ENCODE data around the gene SPG21. TPM values are rescaled to one million over a fixed set of nuclear protein-coding genes. Genes with fewer than 3 reads are reported as not detected.

Gene SPG21
- total RNA-seq, 1 experiment from 2014 or later, result 66.6 TPM

DNA sequence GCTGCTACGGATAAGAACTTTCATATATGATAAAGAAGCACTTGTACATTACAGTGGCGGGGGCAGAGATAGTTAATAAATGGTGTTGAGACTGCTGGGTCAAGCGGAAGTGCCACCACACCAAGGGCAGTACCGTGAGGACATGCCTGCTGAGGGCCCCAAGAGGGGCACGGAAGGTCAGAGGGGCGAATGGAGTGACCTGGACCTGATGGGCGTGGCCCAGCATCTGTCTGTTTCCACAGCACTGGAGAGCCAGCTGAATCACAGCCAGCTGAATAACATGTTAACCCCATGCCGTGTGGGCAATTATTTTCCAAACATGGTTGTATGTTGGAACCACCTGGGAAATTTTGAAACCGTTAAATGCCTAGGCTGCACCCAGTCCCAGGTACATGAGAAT, 40.8 kb downstream of the SPG21 start:
- Histone ChIP-seq H3K27ac (ENCODE audit: insufficient read length, low read depth, low read length) (no peak overlapping the region), H2AK5ac (ENCODE audit: insufficient read length, low read length) (no peak overlapping the region), H2AFZ (ENCODE audit: low read length) (no peak overlapping the region), H2BK12ac (ENCODE audit: insufficient read length, low read depth, low read length) (no peak overlapping the region), H4K8ac (replicated peaks; ENCODE audit: insufficient read length, low read depth, low read length) (no peak overlapping the region), H3K4me1 (ENCODE audit: insufficient read depth, low read length) (no peaks in the 10 kb centered on the region), H3K4me2 (ENCODE audit: insufficient read depth, insufficient read length, low read length) (no peak overlapping the region), H3K79me2 (ENCODE audit: insufficient read depth, low read length) (no peaks in the 10 kb centered on the region), H3K27me3 (ENCODE audit: insufficient read depth, low read length) (no peaks in the 10 kb centered on the region), H3K9me3 (ENCODE audit: control insufficient read depth, low read depth, low read length) (no peaks in the 10 kb centered on the region), H3K14ac (ENCODE audit: insufficient read depth, low read length) (no peak overlapping the region), H4K91ac (ENCODE audit: insufficient read length, low read depth, low read length) (no peak overlapping the region), H3K9ac (ENCODE audit: extremely low read depth, insufficient read length, low read length) (no peak overlapping the region), H2BK120ac (ENCODE audit: low read depth, low read length, poor library complexity, severe bottlenecking) (no peak overlapping the region), H3K18ac (ENCODE audit: insufficient read length, low read depth, low read length) (no peak overlapping the region), H3K4ac (ENCODE audit: low read depth, low read length) (no peak overlapping the region), H2BK5ac (ENCODE audit: insufficient read length, low read length) (no peak overlapping the region), H2BK15ac (ENCODE audit: low read depth, low read length) (no peak overlapping the region), H2BK20ac (ENCODE audit: low read depth, low read length, poor library complexity, severe bottlenecking) (no peak overlapping the region), H3K23ac (ENCODE audit: insufficient read length, low read depth, low read length) (no peak overlapping the region), H3K23me2 (ENCODE audit: insufficient read length, low read depth, low read length, poor library complexity, severe bottlenecking) (peaks cover 3% of the 10 kb centered on the region), H4K5ac (ENCODE audit: insufficient read length, low read depth, low read length) (no peak overlapping the region), H3T11ph (ENCODE audit: low read length) (no peak overlapping the region), H3K56ac (ENCODE audit: insufficient read length, low read depth, low read length) (no peak overlapping the region), H4K20me1 (ENCODE audit: control insufficient read depth, insufficient read depth, insufficient read length) (no peaks in the 10 kb centered on the region), H3K79me1 (ENCODE audit: insufficient read depth, low read depth, low read length, poor library complexity, severe bottlenecking) (no peaks in the 10 kb centered on the region)
- H3K4me1 Mint-ChIP-seq, result peaks cover 3% of the 10 kb centered on the region in 2 experiments; a peak in 2 of 4 replicates
- peaks cover 14 to 33% (median 28%) of the 10 kb centered on the region in 3 experiments; a peak in 6 of 7 replicates for H3K36me3 Mint-ChIP-seq (ENCODE audit: insufficient read depth in 1 of 3, low read depth in 3 of 3)
- TF ChIP-seq, protein P1, sequence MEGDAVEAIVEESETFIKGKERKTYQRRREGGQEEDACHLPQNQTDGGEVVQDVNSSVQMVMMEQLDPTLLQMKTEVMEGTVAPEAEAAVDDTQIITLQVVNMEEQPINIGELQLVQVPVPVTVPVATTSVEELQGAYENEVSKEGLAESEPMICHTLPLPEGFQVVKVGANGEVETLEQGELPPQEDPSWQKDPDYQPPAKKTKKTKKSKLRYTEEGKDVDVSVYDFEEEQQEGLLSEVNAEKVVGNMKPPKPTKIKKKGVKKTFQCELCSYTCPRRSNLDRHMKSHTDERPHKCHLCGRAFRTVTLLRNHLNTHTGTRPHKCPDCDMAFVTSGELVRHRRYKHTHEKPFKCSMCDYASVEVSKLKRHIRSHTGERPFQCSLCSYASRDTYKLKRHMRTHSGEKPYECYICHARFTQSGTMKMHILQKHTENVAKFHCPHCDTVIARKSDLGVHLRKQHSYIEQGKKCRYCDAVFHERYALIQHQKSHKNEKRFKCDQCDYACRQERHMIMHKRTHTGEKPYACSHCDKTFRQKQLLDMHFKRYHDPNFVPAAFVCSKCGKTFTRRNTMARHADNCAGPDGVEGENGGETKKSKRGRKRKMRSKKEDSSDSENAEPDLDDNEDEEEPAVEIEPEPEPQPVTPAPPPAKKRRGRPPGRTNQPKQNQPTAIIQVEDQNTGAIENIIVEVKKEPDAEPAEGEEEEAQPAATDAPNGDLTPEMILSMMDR (conservative IDR thresholded peaks at IDR 0.05), result no peak
- no peak for DNase-seq
- H3K9me3 Mint-ChIP-seq, result peaks cover 23 to 28% of the 10 kb centered on the region in 2 experiments; a peak in 4 of 5 replicates
- H3K27me3 Mint-ChIP-seq (ENCODE audit: low read depth), result peaks cover 3% of the 10 kb centered on the region; the same call in 1 of the 2 replicates
- H3K4me3 Mint-ChIP-seq, result no peak overlapping the region
- WGBS (ENCODE audit: extremely low coverage, insufficient read length, low lambda C conversion rate), result no CpG with 5 or more reads among the region's 9 CpGs
- H3K27ac Mint-ChIP-seq, result no peak overlapping the region
